ENCODE results near the gene TSPAN16. TPM values are rescaled to one million over a fixed set of nuclear protein-coding genes. Genes with fewer than 3 reads are reported as not detected.
A peak's percentile ranks its signal among the peaks of the same experiment; 100 is the strongest.
"Not testable (repeated sequence)": the region's sequence is repeated elsewhere in the genome, so short reads cannot be mapped to it uniquely, and the experiment has no call there.

TSPAN16 gene
- total RNA-seq, 1 donor from 2014 or later, result not detected

DNA sequence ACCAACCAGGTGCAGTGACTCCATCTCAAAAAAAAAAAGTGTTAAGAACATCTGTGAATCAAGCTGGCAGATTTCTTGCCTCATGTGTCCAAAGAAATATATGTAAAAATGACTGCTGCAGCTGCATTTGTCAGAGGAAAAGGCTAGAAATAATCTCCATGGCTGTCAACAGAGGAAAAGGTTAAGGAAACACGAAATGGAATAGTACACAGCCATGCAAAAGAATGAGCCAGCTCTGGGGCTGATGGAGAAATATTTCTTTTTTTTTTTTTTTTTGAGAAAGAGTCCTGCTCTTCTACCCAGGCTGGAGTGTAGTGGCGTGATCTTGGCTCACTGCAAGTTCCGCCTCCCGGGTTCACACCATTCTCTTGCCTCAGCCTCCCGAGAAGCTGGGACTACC, 36.9 kb downstream of the TSPAN16 start:
- DNase-seq, result no peak
- no peak overlapping the region for H3K27ac ChIP-seq (replicated peaks)
- H3K36me3 ChIP-seq, result peaks cover 78% of the 10 kb centered on the region
- peaks cover 1% of the 10 kb centered on the region for H3K4me1 ChIP-seq
- H3K9me3 ChIP-seq (replicated peaks), result no peaks in the 10 kb centered on the region
- H3K4me3 ChIP-seq, result no peak overlapping the region
- intact Hi-C loops (cut with micrococcal nuclease), result no loop called here
- H3K27me3 ChIP-seq (ENCODE audit: low read depth), result no peaks in the 10 kb centered on the region
- TF ChIP-seq, protein P1, sequence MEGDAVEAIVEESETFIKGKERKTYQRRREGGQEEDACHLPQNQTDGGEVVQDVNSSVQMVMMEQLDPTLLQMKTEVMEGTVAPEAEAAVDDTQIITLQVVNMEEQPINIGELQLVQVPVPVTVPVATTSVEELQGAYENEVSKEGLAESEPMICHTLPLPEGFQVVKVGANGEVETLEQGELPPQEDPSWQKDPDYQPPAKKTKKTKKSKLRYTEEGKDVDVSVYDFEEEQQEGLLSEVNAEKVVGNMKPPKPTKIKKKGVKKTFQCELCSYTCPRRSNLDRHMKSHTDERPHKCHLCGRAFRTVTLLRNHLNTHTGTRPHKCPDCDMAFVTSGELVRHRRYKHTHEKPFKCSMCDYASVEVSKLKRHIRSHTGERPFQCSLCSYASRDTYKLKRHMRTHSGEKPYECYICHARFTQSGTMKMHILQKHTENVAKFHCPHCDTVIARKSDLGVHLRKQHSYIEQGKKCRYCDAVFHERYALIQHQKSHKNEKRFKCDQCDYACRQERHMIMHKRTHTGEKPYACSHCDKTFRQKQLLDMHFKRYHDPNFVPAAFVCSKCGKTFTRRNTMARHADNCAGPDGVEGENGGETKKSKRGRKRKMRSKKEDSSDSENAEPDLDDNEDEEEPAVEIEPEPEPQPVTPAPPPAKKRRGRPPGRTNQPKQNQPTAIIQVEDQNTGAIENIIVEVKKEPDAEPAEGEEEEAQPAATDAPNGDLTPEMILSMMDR (IDR thresholded peaks at IDR 0.05; ENCODE audit: borderline replicate concordance), result no peak

- H3K36me3 ChIP-seq, result peaks cover 70% of the 10 kb centered on the region
- H3K27ac ChIP-seq (replicated peaks), result not testable (repeated sequence)
Observed at GRCh38 chr19:11333838-11334237, 37.9 kb downstream of the TSPAN16 start.

DNA sequence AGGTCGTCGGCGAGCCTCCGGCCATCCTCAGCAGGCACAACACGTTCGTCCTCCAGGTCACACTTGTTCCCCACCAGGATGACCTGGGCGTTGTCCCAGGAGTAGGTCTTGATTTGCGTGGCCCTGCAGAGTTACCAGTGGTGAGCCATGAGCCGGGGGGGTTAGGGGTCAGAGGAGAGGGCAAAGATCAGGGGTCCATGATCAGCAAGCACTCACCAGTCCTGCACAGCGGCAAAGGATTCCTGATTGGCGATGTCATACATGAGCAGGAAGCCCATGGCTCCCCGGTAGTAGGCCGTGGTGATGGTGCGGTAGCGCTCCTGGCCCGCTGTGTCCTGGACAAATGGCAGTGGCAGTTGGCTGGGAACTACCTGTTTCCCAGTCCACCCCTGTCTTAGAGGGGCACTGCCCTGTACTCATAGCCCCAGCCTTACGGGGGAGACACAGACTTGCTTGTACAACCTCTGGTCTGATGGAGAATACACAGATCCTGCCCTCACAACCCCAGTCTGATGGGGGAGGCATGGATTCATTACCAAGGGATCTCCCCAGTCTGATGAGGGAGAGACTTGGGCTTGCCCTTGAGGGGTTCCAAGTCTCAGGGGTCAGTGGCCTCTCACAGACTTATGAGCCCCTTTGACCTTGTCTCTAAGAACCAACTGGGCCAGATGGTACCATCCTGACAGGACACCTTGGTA, 39.6 kb downstream of the TSPAN16 start:
- H3K4me1 ChIP-seq, result peaks cover 26% of the 10 kb centered on the region
- H3K36me3 ChIP-seq, result peaks cover 55% of the 10 kb centered on the region
- DNase-seq, result no peak
- TF ChIP-seq, protein P1 (IDR thresholded peaks at IDR 0.05; ENCODE audit: borderline replicate concordance), result no peak
- intact Hi-C loops (cut with micrococcal nuclease), result no loop called here
- H3K27ac ChIP-seq (replicated peaks), result no peak overlapping the region
- H3K9me3 ChIP-seq (replicated peaks), result no peaks in the 10 kb centered on the region
- H3K4me3 ChIP-seq, result no peak overlapping the region
- no peaks in the 10 kb centered on the region for H3K27me3 ChIP-seq (ENCODE audit: low read depth)

More at GRCh38 chr19:11333838-11334237, 37.9 kb downstream of the TSPAN16 start:
- DNase-seq; H3K27me3 ChIP-seq (ENCODE audit: low read depth); intact Hi-C loops (cut with micrococcal nuclease); H3K9me3 ChIP-seq (replicated peaks); H3K4me3 ChIP-seq: not testable (repeated sequence)
- H3K4me1 ChIP-seq, result peaks cover 11% of the 10 kb centered on the region

- Histone ChIP-seq H3K36me3 (peaks cover 56% of the 10 kb centered on the region), H3K27ac (replicated peaks) (no peak overlapping the region), H3K9me3 (replicated peaks) (no peaks in the 10 kb centered on the region), H3K4me1 (peaks cover 26% of the 10 kb centered on the region), H3K4me3 (no peak overlapping the region), H3K27me3 (ENCODE audit: low read depth) (no peaks in the 10 kb centered on the region)
- intact Hi-C loops (cut with micrococcal nuclease), result no loop called here
- TF ChIP-seq, protein P1 (IDR thresholded peaks at IDR 0.05; ENCODE audit: borderline replicate concordance), result no peak
- no peak for DNase-seq
Observed at GRCh38 chr19:11337080-11337479, 41.1 kb downstream of the TSPAN16 start.

DNA sequence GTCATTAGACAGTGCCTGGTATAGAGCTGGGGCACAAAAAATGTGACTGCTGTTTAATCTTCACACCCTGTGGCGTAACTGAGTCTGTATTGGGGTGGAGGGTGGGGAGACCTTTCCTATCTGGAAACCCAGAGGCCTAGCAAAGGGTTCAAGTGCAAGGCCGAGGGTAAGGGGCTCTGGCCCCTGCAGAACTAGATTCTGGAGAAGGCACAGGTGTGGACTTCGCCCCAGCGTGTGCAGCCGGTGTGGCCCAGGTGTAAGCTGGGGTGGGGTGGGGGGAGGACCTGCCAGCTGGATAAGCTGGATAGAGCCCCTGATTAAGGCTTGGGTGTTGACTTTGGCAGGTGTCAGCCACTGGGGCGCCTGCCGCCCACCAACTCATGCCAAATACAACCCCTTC, 42.2 kb downstream of the TSPAN16 start:
- DNase-seq, result no peak
- Histone ChIP-seq H3K4me1 (peaks cover 26% of the 10 kb centered on the region), H3K9me3 (replicated peaks) (no peaks in the 10 kb centered on the region), H3K27ac (replicated peaks) (peak overlapping the region; percentile 88), H3K4me3 (peak overlapping the region; percentile 88), H3K36me3 (peaks cover 56% of the 10 kb centered on the region), H3K27me3 (ENCODE audit: low read depth) (no peaks in the 10 kb centered on the region)
- intact Hi-C loops (cut with micrococcal nuclease), result no loop called here
- TF ChIP-seq, protein P1 (IDR thresholded peaks at IDR 0.05; ENCODE audit: borderline replicate concordance), result no peak

DNA sequence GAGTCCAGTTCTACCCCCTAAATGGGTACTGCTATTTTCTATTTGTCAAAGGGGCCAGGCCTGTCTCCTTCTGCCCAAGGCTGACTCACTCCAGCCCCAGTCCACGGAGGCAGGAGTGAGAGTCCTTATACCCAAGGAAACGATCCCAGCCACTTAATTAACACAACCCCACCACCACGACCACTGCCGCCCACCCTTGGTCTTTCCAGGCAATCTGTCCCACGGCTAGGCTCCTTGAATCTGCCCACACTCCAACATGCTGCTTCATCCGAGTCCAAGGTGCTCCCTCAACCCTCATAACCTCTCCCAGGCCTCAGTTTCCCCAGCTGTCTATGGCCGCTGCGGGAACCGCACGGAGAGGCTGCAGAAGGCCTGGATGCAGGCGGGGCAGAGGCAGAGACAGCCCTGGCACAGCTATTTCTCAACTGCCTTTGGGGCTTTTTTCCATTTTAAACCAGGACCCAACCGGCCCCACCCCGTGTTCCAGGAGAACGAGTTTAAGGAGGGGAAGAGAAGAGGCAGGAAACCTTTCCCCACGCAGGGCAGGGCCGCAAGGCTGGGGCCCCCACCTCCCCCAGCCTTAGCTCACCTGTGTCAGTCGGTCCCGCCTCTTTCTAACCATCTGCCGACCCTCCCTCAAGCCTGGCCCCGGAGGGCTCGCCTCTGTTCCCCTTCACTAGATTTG, 42.8 kb downstream of the TSPAN16 start:
- Histone ChIP-seq H3K27ac (replicated peaks) (peak overlapping the region; percentile 88), H3K36me3 (peaks cover 50% of the 10 kb centered on the region), H3K27me3 (ENCODE audit: low read depth) (no peaks in the 10 kb centered on the region), H3K9me3 (replicated peaks) (no peaks in the 10 kb centered on the region), H3K4me3 (peak overlapping the region; percentile 88), H3K4me1 (peaks cover 27% of the 10 kb centered on the region)
- TF ChIP-seq, protein P1 (IDR thresholded peaks at IDR 0.05; ENCODE audit: borderline replicate concordance), result no peak
- no peak for DNase-seq
- intact Hi-C loops (cut with micrococcal nuclease), result no loop called here
